A549 (cell line): Measurements from ENCODE around the gene ADGRL2.

Experiments used
- CEBPB ChIP-seq, 2 experiments: fragments of >200 bp in 1 of 2; sonication (Bioruptor Twin) in 1 of 2; formaldehyde crosslinking in 1 of 2; IDR thresholded peaks; 2 replicates each; pipeline ENCODE4 v1.6.1; 2012 to 2016
- CHD2 ChIP-seq: fragments of 150-350 bp; IDR thresholded peaks from 2 replicates; pipeline ENCODE4 v1.6.1; 2014; ENCODE audit warnings: low read length; ENCODE audit not compliant: partially characterized antibody
- CTCF ChIP-seq: fragments of >200 bp; sonication (Bioruptor Twin); formaldehyde crosslinking; IDR thresholded peaks from 3 replicates; pipeline ENCODE4 v1.5.1; 2016
- EP300 ChIP-seq, 2 experiments: fragments of >200 bp; sonication (Bioruptor Twin); formaldehyde crosslinking; IDR thresholded peaks; 2 replicates in 1 of 2; 3 replicates in 1 of 2; pipeline ENCODE4 v1.6.1; 2016 to 2017
- GATA3 ChIP-seq: IDR thresholded peaks from 2 replicates; pipeline ENCODE4 v1.6.1; 2012; ENCODE audit warnings: borderline replicate concordance
- JUN ChIP-seq, 2 experiments: fragments of >200 bp; sonication (Bioruptor Twin); formaldehyde crosslinking; IDR thresholded peaks; 2 replicates in 1 of 2; 3 replicates in 1 of 2; pipeline ENCODE4 v1.6.1; 2016 to 2017
- JUNB ChIP-seq: fragments of >200 bp; sonication (Bioruptor Twin); formaldehyde crosslinking; IDR thresholded peaks from 2 replicates; pipeline ENCODE4 v1.6.1; 2016
- POLR2AphosphoS2 ChIP-seq: conservative IDR thresholded peaks from 2 replicates; pipeline ENCODE4 v1.6.1; 2012; ENCODE audit warnings: low read length, improper control_type of control experiment, inconsistent platforms
- RAD21 ChIP-seq, 2 experiments: fragments of >200 bp in 1 of 2; sonication (Bioruptor Twin) in 1 of 2; formaldehyde crosslinking in 1 of 2; IDR thresholded peaks in 1 of 2; conservative IDR thresholded peaks in 1 of 2; 2 replicates in 1 of 2; 3 replicates in 1 of 2; pipeline ENCODE4 v1.6.1; 2012 to 2018; ENCODE audit warnings: inconsistent platforms in 1 of 2
- TF ChIP-seq, protein P1 (sequence below): fragments of 150-350 bp; IDR thresholded peaks from 2 replicates; pipeline ENCODE4 v1.6.1; 2014; ENCODE audit warnings: low read depth, mild to moderate bottlenecking, low read length
- TF ChIP-seq, protein P2 (sequence below): fragments of 200-600 bp; sonication (generic); IDR thresholded peaks from 2 replicates; pipeline ENCODE4 v1.6.1; 2016; ENCODE audit warnings: antibody characterized with exemption, mild to moderate bottlenecking, moderate library complexity

- no peak for TF ChIP-seq JUN (IDR thresholded peaks at IDR 0.05)
- TF ChIP-seq, protein P1, sequence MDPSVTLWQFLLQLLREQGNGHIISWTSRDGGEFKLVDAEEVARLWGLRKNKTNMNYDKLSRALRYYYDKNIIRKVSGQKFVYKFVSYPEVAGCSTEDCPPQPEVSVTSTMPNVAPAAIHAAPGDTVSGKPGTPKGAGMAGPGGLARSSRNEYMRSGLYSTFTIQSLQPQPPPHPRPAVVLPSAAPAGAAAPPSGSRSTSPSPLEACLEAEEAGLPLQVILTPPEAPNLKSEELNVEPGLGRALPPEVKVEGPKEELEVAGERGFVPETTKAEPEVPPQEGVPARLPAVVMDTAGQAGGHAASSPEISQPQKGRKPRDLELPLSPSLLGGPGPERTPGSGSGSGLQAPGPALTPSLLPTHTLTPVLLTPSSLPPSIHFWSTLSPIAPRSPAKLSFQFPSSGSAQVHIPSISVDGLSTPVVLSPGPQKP = no peak
- no peak for TF ChIP-seq CTCF
- no peak for TF ChIP-seq RAD21 (conservative IDR thresholded peaks at IDR 0.05 in 1 of 2, IDR thresholded peaks at IDR 0.05 in 1 of 2)
- no peak for TF ChIP-seq JUNB
- TF ChIP-seq CEBPB (IDR thresholded peaks at IDR 0.05) = no peak
- no peak for TF ChIP-seq POLR2AphosphoS2
- TF ChIP-seq CHD2 = no peak
- TF ChIP-seq, protein P2, sequence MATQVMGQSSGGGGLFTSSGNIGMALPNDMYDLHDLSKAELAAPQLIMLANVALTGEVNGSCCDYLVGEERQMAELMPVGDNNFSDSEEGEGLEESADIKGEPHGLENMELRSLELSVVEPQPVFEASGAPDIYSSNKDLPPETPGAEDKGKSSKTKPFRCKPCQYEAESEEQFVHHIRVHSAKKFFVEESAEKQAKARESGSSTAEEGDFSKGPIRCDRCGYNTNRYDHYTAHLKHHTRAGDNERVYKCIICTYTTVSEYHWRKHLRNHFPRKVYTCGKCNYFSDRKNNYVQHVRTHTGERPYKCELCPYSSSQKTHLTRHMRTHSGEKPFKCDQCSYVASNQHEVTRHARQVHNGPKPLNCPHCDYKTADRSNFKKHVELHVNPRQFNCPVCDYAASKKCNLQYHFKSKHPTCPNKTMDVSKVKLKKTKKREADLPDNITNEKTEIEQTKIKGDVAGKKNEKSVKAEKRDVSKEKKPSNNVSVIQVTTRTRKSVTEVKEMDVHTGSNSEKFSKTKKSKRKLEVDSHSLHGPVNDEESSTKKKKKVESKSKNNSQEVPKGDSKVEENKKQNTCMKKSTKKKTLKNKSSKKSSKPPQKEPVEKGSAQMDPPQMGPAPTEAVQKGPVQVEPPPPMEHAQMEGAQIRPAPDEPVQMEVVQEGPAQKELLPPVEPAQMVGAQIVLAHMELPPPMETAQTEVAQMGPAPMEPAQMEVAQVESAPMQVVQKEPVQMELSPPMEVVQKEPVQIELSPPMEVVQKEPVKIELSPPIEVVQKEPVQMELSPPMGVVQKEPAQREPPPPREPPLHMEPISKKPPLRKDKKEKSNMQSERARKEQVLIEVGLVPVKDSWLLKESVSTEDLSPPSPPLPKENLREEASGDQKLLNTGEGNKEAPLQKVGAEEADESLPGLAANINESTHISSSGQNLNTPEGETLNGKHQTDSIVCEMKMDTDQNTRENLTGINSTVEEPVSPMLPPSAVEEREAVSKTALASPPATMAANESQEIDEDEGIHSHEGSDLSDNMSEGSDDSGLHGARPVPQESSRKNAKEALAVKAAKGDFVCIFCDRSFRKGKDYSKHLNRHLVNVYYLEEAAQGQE = no peak
- TF ChIP-seq GATA3 = no peak
- TF ChIP-seq EP300 (IDR thresholded peaks at IDR 0.05) = no peak
These were observed 73.7 kb downstream of the ADGRL2 start for GRCh38 chr1:81874461-81874860.
